Osteoblast (primary cell): ENCODE results near the gene RPL7A. TPM values are rescaled to one million over a fixed set of nuclear protein-coding genes. Genes with fewer than 3 reads are reported as not detected.
A peak's percentile ranks its signal among the peaks of the same experiment; 100 is the strongest.

ENCODE experiments used
- DNase-seq: peaks from one replicate; pipeline ENCODE4 v3.0.0; 2011; ENCODE audit warnings: low spot score, mixed read lengths; ENCODE audit not compliant: insufficient read length; ENCODE audit errors: missing footprints
- H2AFZ ChIP-seq: 2 replicates; pipeline ENCODE4 v1.6.0; 2011; ENCODE audit warnings: mild to moderate bottlenecking, low read length
- H3K27ac ChIP-seq: 2 replicates; pipeline ENCODE4 v1.5.1; 2011; ENCODE audit warnings: mild to moderate bottlenecking, low read depth, low read length, moderate library complexity
- H3K27me3 ChIP-seq: 2 replicates; pipeline ENCODE4 v1.6.0; 2012; ENCODE audit warnings: mild to moderate bottlenecking, control low read depth, inconsistent platforms, low read length, moderate library complexity; ENCODE audit not compliant: insufficient read depth
- H3K36me3 ChIP-seq: 2 replicates; pipeline ENCODE4 v1.5.1; 2011; ENCODE audit warnings: mild to moderate bottlenecking, low read length, control low read depth, moderate library complexity; ENCODE audit not compliant: insufficient read depth
- H3K4me1 ChIP-seq: 2 replicates; pipeline ENCODE4 v1.5.1; 2011; ENCODE audit warnings: mild to moderate bottlenecking, low read length, control low read depth, moderate library complexity; ENCODE audit not compliant: insufficient read depth
- H3K4me2 ChIP-seq: 2 replicates; pipeline ENCODE4 v1.6.0; 2011; ENCODE audit warnings: mild to moderate bottlenecking, low read length; ENCODE audit not compliant: insufficient read depth
- H3K4me3 ChIP-seq: fragments of 200-600 bp; sonication (generic); 3 replicates; pipeline ENCODE4 v1.5.1; 2012; ENCODE audit warnings: mild to moderate bottlenecking, low read length, inconsistent platforms; ENCODE audit not compliant: insufficient read depth
- H3K79me2 ChIP-seq: 2 replicates; pipeline ENCODE4 v1.6.0; 2012; ENCODE audit warnings: mild to moderate bottlenecking, low read length, control low read depth, inconsistent platforms; ENCODE audit not compliant: insufficient read depth
- H3K9me3 ChIP-seq: 2 replicates; pipeline ENCODE4 v1.5.1; 2011; ENCODE audit warnings: low read depth, low read length, control low read depth
- H4K20me1 ChIP-seq: 2 replicates; pipeline ENCODE4 v1.6.0; 2012; ENCODE audit warnings: mild to moderate bottlenecking, low read length, control low read depth; ENCODE audit not compliant: insufficient read depth
- CTCF ChIP-seq: IDR thresholded peaks from 2 replicates; pipeline ENCODE4 v1.5.1; 2011; ENCODE audit warnings: mild to moderate bottlenecking, low read depth, low read length, moderate library complexity; ENCODE audit errors: extremely low read depth
- total RNA-seq: library from RNA; depleted of rRNA; stranded (reverse); fragments of >200 nt; gene quantifications from 2 replicates; pipeline ENCODE4 v1.2.3, GENCODE V29; 2012

RPL7A gene
- total RNA-seq, 1 donor, result 1,763 TPM

DNA sequence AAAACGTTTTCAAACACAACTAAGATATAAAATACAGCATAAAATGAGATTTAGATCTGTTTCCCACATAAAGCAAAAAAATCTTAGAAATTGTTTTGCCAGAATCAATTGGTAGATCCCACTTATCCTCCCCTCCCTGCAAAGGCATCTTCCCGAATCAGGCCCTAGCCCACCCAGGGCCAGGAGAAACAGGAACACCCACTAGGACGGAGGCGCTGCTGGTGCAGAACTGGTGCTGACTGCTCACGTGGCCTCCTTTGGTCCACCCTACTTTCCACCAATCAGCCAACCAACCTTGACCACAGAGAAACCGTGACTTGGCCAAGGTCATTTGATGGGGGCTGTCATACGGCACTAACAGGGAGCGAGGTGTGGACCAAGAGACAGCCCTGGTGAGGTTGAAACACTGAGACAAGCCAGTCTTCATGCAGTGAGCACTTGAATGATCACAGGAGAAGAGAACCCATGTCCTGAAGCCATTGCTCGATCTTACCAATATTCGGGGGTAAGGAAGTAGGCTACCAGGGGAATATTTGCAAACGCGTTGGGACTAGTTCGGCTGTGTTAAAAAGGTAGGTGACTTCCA lies 13.6 kb downstream of the RPL7A start:
- TF ChIP-seq CTCF, result no peak
- Histone ChIP-seq H4K20me1 (peaks cover 67% of the 10 kb centered on the region), H3K27me3 (no peaks in the 10 kb centered on the region), H3K4me2 (no peak overlapping the region), H3K79me2 (peaks cover 90% of the 10 kb centered on the region), H3K9me3 (no peaks in the 10 kb centered on the region), H3K4me3 (no peak overlapping the region), H3K4me1 (peaks cover 9% of the 10 kb centered on the region), H2AFZ (no peak overlapping the region), H3K27ac (no peak overlapping the region), H3K36me3 (peaks cover 63% of the 10 kb centered on the region)
- DNase-seq, result peak; percentile 47

- Histone ChIP-seq H3K4me2 (no peak overlapping the region), H3K36me3 (peaks cover 72% of the 10 kb centered on the region), H3K4me1 (peaks cover under 1% of the 10 kb centered on the region), H3K79me2 (peaks cover 90% of the 10 kb centered on the region), H3K4me3 (no peak overlapping the region), H3K27ac (no peak overlapping the region), H2AFZ (no peak overlapping the region), H3K9me3 (no peaks in the 10 kb centered on the region), H3K27me3 (no peaks in the 10 kb centered on the region), H4K20me1 (peaks cover 73% of the 10 kb centered on the region)
- TF ChIP-seq CTCF, result no peak
- no peak for DNase-seq
These were observed 14.5 kb downstream of the RPL7A start for GRCh38 chr9:133362359-133363044.

GRCh38 chr9:133366435-133366834 lies 18.4 kb downstream of the RPL7A start:
- H3K36me3 ChIP-seq, result peaks cover 79% of the 10 kb centered on the region
- peak; percentile 14 for DNase-seq
- no peaks in the 10 kb centered on the region for H3K27me3 ChIP-seq

More at GRCh38 chr9:133366435-133366834, 18.4 kb downstream of the RPL7A start:
- Histone ChIP-seq H2AFZ (no peak overlapping the region), H3K4me1 (peaks cover 36% of the 10 kb centered on the region), H3K4me3 (no peak overlapping the region), H3K4me2 (no peak overlapping the region), H3K79me2 (peaks cover 98% of the 10 kb centered on the region), H3K27ac (no peak overlapping the region), H3K9me3 (no peaks in the 10 kb centered on the region), H4K20me1 (peaks cover 89% of the 10 kb centered on the region)
- TF ChIP-seq CTCF, result no peak
